22Rv1 (cell line): ENCODE data around the gene TCERG1.

Source experiments
- H3K27ac ChIP-seq: fragments of 450-650 bp; 2 replicates; pipeline ENCODE4 v1.5.1; 2017
- ZFX ChIP-seq: fragments of 450-650 bp; IDR thresholded peaks from 2 replicates; pipeline ENCODE4 v1.6.1; 2017; ENCODE audit warnings: antibody characterized with exemption, borderline replicate concordance
- TF ChIP-seq, protein P1 (sequence below): fragments of 450-650 bp; IDR thresholded peaks from 2 replicates; pipeline ENCODE4 v1.5.1; 2017; ENCODE audit warnings: mild to moderate bottlenecking

Gene TCERG1

DNA sequence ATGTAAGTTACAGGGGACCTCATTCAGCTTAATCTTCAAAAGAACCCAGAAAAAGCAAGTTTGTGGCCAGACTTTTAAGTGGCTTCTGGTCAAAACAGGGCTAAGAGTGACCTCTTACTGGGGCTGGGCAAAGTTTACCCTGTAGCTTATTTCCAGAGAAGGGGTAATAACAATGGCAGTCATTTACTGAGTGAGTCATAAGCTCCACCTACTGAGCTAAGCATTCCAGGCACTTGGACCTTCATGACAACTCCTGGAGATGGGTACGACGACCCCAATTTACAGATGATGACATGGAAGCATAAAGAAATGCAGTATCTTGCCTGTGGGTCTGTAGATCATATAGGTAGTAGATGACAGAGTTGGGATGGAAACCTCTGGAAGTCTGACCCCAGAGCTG is 73.6 kb downstream of the TCERG1 start:
- no peak for TF ChIP-seq ZFX
- TF ChIP-seq, protein P1, sequence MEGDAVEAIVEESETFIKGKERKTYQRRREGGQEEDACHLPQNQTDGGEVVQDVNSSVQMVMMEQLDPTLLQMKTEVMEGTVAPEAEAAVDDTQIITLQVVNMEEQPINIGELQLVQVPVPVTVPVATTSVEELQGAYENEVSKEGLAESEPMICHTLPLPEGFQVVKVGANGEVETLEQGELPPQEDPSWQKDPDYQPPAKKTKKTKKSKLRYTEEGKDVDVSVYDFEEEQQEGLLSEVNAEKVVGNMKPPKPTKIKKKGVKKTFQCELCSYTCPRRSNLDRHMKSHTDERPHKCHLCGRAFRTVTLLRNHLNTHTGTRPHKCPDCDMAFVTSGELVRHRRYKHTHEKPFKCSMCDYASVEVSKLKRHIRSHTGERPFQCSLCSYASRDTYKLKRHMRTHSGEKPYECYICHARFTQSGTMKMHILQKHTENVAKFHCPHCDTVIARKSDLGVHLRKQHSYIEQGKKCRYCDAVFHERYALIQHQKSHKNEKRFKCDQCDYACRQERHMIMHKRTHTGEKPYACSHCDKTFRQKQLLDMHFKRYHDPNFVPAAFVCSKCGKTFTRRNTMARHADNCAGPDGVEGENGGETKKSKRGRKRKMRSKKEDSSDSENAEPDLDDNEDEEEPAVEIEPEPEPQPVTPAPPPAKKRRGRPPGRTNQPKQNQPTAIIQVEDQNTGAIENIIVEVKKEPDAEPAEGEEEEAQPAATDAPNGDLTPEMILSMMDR = no peak

DNA sequence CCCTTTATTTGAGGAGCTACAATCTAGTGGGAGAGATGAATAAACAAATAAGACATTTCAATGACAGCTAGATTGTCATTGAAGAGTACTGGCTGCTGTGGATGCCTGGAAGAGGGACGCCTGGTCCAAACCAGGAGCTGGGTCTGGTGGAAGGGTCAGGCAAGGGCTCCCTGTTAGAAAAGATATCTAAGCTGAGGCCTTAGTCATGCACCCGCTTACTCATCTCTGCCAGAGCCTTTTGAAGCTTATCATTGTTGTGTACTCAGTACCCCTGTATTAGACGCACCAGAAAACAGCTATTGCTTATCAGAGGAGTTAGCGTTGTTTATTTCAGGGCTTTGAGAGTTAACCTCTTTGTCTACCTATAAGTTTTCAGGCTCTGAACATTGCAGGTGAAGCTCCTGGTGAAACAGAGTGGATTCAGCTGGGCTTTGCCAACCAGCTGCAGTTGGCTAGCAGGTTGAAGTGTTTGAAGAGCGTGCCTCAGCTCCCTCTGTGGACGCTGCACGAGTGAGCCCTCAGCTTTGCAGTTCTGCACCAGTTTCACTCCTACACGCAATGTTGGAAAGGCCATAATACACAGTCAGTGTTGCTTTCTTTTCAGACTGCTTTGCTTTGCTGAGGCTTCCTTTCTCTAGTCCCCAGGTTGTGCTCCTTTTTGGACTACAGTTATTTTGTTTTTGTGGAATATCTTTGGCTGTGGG is 74.4 kb downstream of the TCERG1 start:
- TF ChIP-seq ZFX = no peak
- TF ChIP-seq, protein P1 = no peak
- H3K27ac ChIP-seq = no peak overlapping the region

More for the DNA sequence above, 73.6 kb downstream of the TCERG1 start:
- H3K27ac ChIP-seq = no peak overlapping the region

DNA sequence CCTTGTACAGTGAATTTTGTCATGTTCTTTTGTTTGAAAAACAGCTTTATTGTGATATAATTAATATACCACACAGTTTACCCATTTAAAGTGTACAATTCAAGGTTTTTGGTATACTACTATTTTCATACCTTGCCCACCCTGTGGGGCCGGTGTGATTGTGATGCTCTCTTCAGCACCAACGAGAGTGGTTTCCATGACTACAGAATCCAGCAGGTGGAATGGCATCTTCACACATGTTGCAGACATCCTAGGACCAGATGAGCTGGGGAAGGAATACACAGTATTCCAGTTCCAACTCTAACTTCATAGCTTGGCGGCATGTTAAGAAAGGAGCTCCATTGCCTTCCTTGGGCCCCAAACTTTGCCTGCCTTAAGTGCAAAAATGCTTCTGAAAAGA is 76.6 kb downstream of the TCERG1 start:
- TF ChIP-seq ZFX = no peak
- TF ChIP-seq, protein P1 = no peak
- H3K27ac ChIP-seq = no peak overlapping the region

DNA sequence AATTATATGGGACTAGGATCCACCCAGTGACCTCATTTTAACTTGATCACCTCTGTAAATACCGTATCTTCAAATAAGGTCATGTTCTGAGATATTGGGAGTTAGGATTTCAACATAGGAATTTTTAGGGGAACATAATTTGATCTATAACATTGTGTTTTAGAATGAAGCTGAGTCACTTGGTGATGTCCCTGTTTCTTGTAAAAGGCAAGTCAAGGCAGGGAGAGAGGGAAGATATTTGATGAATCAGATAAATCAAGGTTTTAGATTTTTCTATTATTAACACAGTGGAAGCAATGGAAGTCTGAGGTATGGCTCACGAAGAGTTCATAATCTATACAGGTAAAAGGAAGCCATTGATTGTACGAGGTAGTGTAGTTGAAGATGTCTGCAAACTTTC is 80.7 kb downstream of the TCERG1 start:
- TF ChIP-seq, protein P1 = no peak
- no peak for TF ChIP-seq ZFX
- H3K27ac ChIP-seq = no peak overlapping the region

DNA sequence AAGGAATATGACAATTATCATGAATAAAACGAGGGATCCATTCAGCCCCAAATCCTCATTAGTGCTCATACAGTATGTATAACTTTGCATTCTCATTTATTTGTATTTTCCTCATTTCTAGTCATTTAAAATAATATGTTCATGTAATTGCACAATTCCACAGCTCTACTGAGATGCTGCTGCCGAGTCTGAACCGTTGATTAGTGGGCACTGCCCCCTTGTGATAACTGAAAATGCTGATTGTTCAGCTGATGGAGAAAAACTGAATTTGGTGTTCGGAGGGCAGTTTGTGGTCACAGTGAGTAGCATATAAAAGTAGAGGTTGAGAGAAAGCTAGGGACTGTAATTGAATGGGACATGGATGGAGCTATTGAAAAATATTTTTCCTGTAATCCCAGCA is 81.1 kb downstream of the TCERG1 start:
- H3K27ac ChIP-seq = no peak overlapping the region
- no peak for TF ChIP-seq ZFX
- TF ChIP-seq, protein P1 = no peak

DNA sequence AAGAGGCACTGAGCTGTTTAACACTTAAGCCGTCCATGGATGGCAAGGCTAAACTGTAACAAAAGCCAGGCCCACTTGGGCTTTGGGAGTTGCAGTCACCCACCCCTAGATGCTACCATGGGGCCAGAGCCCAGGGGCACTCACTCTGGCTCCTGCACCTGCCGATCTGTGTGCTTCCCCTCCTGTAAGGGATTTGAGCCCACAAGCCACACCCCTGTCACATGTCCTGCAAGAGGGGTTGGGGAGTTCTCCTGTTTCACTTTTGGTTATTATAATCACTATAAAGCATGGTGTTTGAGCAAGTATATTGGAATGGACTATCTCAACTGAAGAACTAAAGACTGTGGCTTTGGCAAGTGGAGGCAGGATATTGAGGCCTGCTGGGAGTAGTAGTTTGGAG is 82.9 kb downstream of the TCERG1 start:
- TF ChIP-seq, protein P1 = no peak
- no peak for TF ChIP-seq ZFX
- H3K27ac ChIP-seq = no peak overlapping the region

DNA sequence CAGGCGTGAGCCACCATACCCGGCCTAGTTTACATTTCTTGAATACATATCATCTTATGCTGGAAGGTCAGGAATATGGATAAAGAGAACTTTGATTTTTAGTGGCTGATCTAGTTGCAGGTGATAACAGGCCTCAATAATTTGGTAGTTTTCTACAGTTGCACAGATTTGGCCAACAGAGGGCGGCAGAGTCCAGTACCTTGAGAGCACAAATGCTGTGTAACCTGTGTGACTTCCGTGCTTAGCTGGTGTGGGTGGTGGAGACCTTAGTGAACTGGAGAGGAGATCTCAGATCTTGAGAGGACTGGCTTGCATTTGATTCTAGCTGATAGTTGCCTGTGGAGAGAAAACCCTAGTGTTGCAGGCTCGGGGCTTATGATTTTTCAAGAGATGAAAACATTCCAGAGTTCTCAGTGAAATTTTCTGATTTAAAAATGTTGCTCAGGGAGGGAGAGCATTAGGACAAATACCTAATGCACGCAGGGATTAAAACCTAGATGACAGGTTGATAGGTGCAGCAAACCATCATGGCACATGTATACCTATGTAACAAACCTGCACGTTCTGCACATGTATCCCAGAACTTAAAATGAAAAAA is 86.2 kb downstream of the TCERG1 start:
- no peak for TF ChIP-seq ZFX
- TF ChIP-seq, protein P1 = peak; percentile 91
- no peak overlapping the region for H3K27ac ChIP-seq
